Ovary (tissue), 9 donors: ENCODE data around the gene KRT4. TPM values are rescaled to one million over a fixed set of nuclear protein-coding genes. Genes with fewer than 3 reads are reported as not detected.

ENCODE experiments used
- DNase-seq, 5 donors: peaks; one replicate each; pipeline ENCODE4 v3.0.0-alpha.2; 2019 to 2020
- H3K27ac ChIP-seq, 2 donors: fragments of 200-600 bp; one replicate each; pipeline versions ENCODE4 v1.5.1 to v1.8.0; 2019 to 2022
- H3K27me3 ChIP-seq: fragments of 200-600 bp; one replicate; pipeline ENCODE4 v1.8.0; 2022
- H3K36me3 ChIP-seq: fragments of 200-600 bp; sonication (generic); one replicate; pipeline ENCODE4 v1.5.1; 2019
- H3K4me1 ChIP-seq: one replicate; pipeline ENCODE4 v1.8.1; 2013; ENCODE audit warnings: mild to moderate bottlenecking, moderate library complexity; ENCODE audit not compliant: insufficient read depth
- H3K4me3 ChIP-seq: fragments of 200-600 bp; sonication (generic); one replicate; pipeline ENCODE4 v1.5.1; 2017
- H3K9me3 ChIP-seq, 2 donors: fragments of 200-600 bp in 1 of 2; sonication (generic) in 1 of 2; one replicate each; pipeline versions ENCODE4 v1.5.1 to v1.8.1; 2013 to 2019; ENCODE audit warnings: mild to moderate bottlenecking in 1 of 2, moderate library complexity in 1 of 2
- EP300 ChIP-seq: sonication (generic); formaldehyde crosslinking; IDR thresholded peaks from one replicate; pipeline ENCODE4 v1.6.1; 2017; ENCODE audit warnings: antibody characterized with exemption
- POLR2A ChIP-seq: fragments of 450-650 bp; IDR thresholded peaks from one replicate; pipeline ENCODE4 v1.6.1; 2017; ENCODE audit warnings: antibody characterized with exemption, mild to moderate bottlenecking, moderate library complexity
- WGBS, 3 donors: extraction: QIAGEN DNeasy Blood & Tissue Kit in 1 of 3; methylation state at CpG; one replicate each; pipeline versions ENCODE4 v1.1.5 to v1.1.7; 2013 to 2017; 5-methylcytosine and 5-hydroxymethylcytosine counted together
- intact Hi-C, 4 donors: fragments of 100-400 bp; cut with DNase I; formaldehyde crosslinking; loops; one replicate each; pipeline versions ENCODE4 v1.11.0 to v1.15.1; 2022 to 2023
- polyA plus RNA-seq, 2 donors: library from polyadenylated mRNA; stranded (reverse); fragments of 200-250 nt in 1 of 2; fragments of 350-450 nt in 1 of 2; fragmentation: Illumina TruSeq in 1 of 2; extraction: RNeasy Lipid Tissue Mini Kit (QIAGEN cat#74804) in 1 of 2; gene quantifications; one replicate each; pipeline ENCODE4 v1.2.3, GENCODE V29; 2013 to 2014
- total RNA-seq, 7 donors: library from RNA; depleted of rRNA in 2 of 7; stranded (reverse); fragments of >200 nt in 2 of 7; fragmentation: NEBNext Ultra II Directional in 3 of 7; extraction: Animal tissue kit (Norgen Biotek cat#: 25700) in 3 of 7; gene quantifications; one replicate each; pipeline versions ENCODE4 v1.1.0 to v1.2.4, GENCODE V29; 2016 to 2023
- TF ChIP-seq, protein P1 (sequence below), 3 donors: fragments of 450-650 bp in 2 of 3; fragments of 200-600 bp in 1 of 3; IDR thresholded peaks; one replicate each; pipeline versions ENCODE4 v1.5.1 to v1.8.0; 2016 to 2022; ENCODE audit warnings: antibody characterized with exemption in 3 of 3, mild to moderate bottlenecking in 1 of 3
- donor health status: DM: no; HTN: no; CAD: no; lungs with moderate emphysema.
- donor health status: DM: no; HTN: no; CAD: no.
- donor health status: Bipolar disorder and iron deficiency.
- donor health status: DM: yes; HTN: yes; CAD: no.
- donor health status: DM: no; HTN: no; CAD: no.
- donor health status: DM: yes; HTN: yes; CAD: no.

The KRT4 gene
- total and polyA plus RNA-seq, 9 donors = 0.17 to 0.34 TPM; not detected in 7

DNA sequence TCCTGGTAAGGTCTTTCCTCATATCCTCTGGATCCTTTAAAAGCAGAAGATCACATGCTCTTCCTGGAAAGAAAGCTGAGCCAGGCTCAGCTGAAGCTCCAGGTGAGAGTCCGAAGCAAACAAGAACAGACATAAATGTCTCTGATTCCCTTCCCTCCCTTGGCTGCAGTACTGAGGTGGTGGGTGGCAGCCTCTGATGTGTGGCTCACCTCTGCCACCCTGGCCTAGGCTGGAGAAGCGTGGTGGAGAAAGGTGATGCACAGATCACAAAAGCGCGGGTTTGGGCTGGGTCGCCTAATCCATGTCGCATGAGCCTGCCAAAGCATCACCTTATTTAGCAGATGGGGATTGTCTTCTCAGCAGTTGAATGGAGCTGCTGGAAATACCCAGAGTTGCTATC is 34.0 kb downstream of the KRT4 start:
- TF ChIP-seq EP300 = no peak
- TF ChIP-seq, protein P1, sequence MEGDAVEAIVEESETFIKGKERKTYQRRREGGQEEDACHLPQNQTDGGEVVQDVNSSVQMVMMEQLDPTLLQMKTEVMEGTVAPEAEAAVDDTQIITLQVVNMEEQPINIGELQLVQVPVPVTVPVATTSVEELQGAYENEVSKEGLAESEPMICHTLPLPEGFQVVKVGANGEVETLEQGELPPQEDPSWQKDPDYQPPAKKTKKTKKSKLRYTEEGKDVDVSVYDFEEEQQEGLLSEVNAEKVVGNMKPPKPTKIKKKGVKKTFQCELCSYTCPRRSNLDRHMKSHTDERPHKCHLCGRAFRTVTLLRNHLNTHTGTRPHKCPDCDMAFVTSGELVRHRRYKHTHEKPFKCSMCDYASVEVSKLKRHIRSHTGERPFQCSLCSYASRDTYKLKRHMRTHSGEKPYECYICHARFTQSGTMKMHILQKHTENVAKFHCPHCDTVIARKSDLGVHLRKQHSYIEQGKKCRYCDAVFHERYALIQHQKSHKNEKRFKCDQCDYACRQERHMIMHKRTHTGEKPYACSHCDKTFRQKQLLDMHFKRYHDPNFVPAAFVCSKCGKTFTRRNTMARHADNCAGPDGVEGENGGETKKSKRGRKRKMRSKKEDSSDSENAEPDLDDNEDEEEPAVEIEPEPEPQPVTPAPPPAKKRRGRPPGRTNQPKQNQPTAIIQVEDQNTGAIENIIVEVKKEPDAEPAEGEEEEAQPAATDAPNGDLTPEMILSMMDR (IDR thresholded peaks at IDR 0.05) = no peak
- TF ChIP-seq POLR2A = no peak
- no peaks in the 10 kb centered on the region for H3K4me1 ChIP-seq
- no peaks in the 10 kb centered on the region for H3K36me3 ChIP-seq
- DNase-seq = no peak
- H3K9me3 ChIP-seq = no peaks in the 10 kb centered on the region
- 84 to 87% (median 86%) methylated on average over 6 of the region's 6 CpGs for WGBS, 3 donors
- intact Hi-C loops = loop anchor here in 1 of 4 donors (5.0 kb wide), 1 partner anchor 162 kb away; no protein-coding TSS in a partner anchor
- no peaks in the 10 kb centered on the region for H3K27me3 ChIP-seq
- H3K4me3 ChIP-seq = no peak overlapping the region
- H3K27ac ChIP-seq = no peak overlapping the region

DNA sequence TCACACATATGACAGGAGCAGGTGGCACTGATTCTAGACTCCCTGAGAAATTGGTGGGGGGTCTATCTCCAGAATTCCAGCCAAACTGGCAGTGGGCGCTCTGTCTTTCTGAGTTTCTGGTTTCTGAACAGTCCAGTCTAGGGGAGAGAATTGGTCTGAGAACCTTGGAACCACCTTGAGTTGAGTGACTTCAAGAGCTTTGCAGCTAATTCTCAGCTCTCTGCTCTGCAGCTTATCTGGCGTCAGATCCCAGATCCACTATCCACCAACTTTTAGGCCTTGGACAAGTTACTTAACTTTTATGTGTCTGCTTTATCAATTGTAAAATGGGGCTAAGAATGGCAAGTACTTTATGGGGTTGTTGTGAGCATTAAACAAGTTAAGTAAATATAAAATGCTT is 35.1 kb downstream of the KRT4 start:
- intact Hi-C loops = no loop called here
- DNase-seq = no peak

DNA sequence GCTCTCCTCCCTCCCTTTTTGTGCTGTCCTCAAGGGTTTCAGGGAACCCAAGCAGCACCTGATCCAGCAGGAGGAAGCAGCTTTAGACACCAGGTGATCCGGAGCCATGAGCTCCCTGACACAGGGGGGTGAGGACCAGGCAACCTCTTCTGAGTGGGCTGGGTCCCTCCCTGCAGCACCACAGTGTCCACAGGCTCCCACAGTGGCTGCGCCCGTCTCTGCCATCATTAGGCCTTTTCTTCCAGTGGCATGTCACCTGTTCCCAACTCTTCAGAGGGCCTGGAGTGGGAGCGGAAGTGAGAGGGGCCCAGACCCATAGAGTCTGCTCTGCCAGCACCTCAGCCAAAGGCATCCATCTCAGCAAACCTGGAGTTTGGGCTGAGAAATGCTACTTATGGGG is 36.4 kb downstream of the KRT4 start:
- Histone ChIP-seq H3K9me3 (no peaks in the 10 kb centered on the region), H3K36me3 (no peaks in the 10 kb centered on the region), H3K27ac (no peak overlapping the region), H3K4me3 (no peak overlapping the region), H3K27me3 (no peaks in the 10 kb centered on the region), H3K4me1 (no peaks in the 10 kb centered on the region)
- 77 to 92% (median 84%) methylated on average over 4 of the region's 4 CpGs for WGBS, 3 donors
- no peak for TF ChIP-seq EP300
- no peak for TF ChIP-seq POLR2A
- TF ChIP-seq, protein P1 (IDR thresholded peaks at IDR 0.05) = no peak
- no peak for DNase-seq
- intact Hi-C loops = no loop called here

More for the DNA sequence above, 35.1 kb downstream of the KRT4 start:
- H3K27me3 ChIP-seq = no peaks in the 10 kb centered on the region
- 94 to 98% (median 96%) methylated on average over 2 of the region's 2 CpGs for whole genome bisulfite sequencing, 3 donors
- TF ChIP-seq POLR2A (no peak), EP300 (no peak)
- TF ChIP-seq, protein P1 (IDR thresholded peaks at IDR 0.05) = no peak
- H3K9me3 ChIP-seq = no peaks in the 10 kb centered on the region
- H3K4me3 ChIP-seq = no peak overlapping the region
- H3K4me1 ChIP-seq = no peaks in the 10 kb centered on the region
- no peak overlapping the region for H3K27ac ChIP-seq
- no peaks in the 10 kb centered on the region for H3K36me3 ChIP-seq

DNA sequence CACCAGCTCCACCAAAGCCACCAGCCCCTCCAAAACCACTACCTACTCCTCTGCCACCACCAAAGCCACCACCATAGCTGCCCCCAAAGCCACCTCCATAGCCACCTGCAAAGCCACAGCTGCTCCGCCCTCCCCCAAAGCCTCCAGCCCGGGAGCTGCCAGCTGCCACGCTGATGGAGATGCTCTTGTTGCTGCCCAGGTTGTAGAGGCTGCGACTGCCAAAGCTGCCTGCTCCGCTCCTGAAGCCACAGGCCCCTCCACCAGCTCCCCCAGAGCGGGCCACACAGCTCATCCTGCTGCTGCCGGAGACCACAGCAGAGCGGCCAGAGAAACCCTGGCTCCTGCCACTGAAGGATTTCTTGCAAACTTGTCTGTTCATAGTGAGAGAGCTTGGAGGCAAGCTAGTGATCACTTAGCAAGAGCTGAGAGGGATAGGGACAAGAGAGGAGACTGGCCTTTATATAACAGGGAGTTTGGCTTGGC is 37.0 kb downstream of the KRT4 start, which contains the start of gene KRT76:
Gene KRT76, minus strand, starts transcription at position 433 of the 483 bp plus-strand sequence. Its CDS starts 54 bp downstream, at position 379.
- 78 to 87% (median 86%) methylated on average over 8 of the region's 8 CpGs for WGBS, 3 donors
- Histone ChIP-seq H3K36me3 (no peaks in the 10 kb centered on the region), H3K27me3 (no peaks in the 10 kb centered on the region), H3K4me3 (no peak within 1 kb of the TSS), H3K27ac (no peak within 1 kb of the TSS), H3K4me1 (no peaks in the 10 kb centered on the region), H3K9me3 (no peaks in the 10 kb centered on the region)
- intact Hi-C loops = no loop called here
- TF ChIP-seq EP300 (no peak), POLR2A (no peak)
- TF ChIP-seq, protein P1 (IDR thresholded peaks at IDR 0.05) = no peak
- DNase-seq = no peak
